ENCODE data around the gene PLD5. TPM values are rescaled to one million over a fixed set of nuclear protein-coding genes. Genes with fewer than 3 reads are reported as not detected.

Gene PLD5
- polyA plus RNA-seq, 1 of the 3 experiments (the other 2 are of a cell fraction) = 0.08 TPM

DNA sequence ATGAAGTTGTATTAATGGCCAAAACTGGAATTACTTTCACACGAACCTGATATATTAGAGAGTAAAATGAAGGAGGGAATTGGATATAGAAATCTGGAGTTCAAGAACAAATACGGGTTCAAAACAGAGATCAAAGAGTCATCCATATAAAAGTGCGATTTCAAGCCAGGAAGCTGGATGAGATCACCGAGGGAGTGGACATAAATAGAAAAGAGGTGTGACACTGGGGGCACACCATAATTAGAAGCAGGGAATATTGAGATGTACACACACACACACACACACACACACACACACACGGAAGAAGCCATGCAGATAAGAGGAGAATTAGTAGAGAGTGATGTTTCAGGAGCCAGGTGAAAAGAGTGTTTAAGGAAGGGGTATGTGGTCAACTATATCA is 32.3 kb upstream of the PLD5 start:
- no peak overlapping the region for H3K4me2 ChIP-seq
- H3K4me1 ChIP-seq (ENCODE audit: control insufficient read depth in 1 of 2, insufficient read depth in 2 of 2, low read depth in 1 of 2, low read length in 1 of 2) = no peaks in the 10 kb centered on the region
- no peak overlapping the region for H2AFZ ChIP-seq (ENCODE audit: low read depth)
- H3K4me3 ChIP-seq (ENCODE audit: low read depth in 2 of 2, low read length in 1 of 2) = no peak overlapping the region
- no peaks in the 10 kb centered on the region for H4K20me1 ChIP-seq (ENCODE audit: insufficient read depth)
- no peak for TF ChIP-seq RCOR1 (IDR thresholded peaks at IDR 0.05; ENCODE audit: low read length)
- TF ChIP-seq REST (IDR thresholded peaks at IDR 0.05; ENCODE audit: low read depth, low read length) = no peak
- TF ChIP-seq GATA2 (CRISPR knock-in tag; IDR thresholded peaks at IDR 0.05) = no peak
- TF ChIP-seq ELF1 (IDR thresholded peaks at IDR 0.05) = no peak
- no peak for TF ChIP-seq PBX3 (IDR thresholded peaks at IDR 0.05)
- TF ChIP-seq SIN3A (IDR thresholded peaks at IDR 0.05; ENCODE audit: borderline replicate concordance, low read depth, low read length) = no peak
- TF ChIP-seq TAF1 (IDR thresholded peaks at IDR 0.05; ENCODE audit: borderline replicate concordance, low read depth, low read length) = no peak
- no peak for TF ChIP-seq GABPA (IDR thresholded peaks at IDR 0.05; ENCODE audit: low read depth)
- no peak for TF ChIP-seq MEF2A (IDR thresholded peaks at IDR 0.05; ENCODE audit: borderline replicate concordance, low read depth)
- DNase-seq = no peak
- CTCF ChIA-PET = no interaction called here
- no peaks in the 10 kb centered on the region for H3K27me3 ChIP-seq (ENCODE audit: insufficient read depth)
- no peaks in the 10 kb centered on the region for H3F3A ChIP-seq (replicated peaks; ENCODE audit: insufficient read depth)
- no peak overlapping the region for H3K9ac ChIP-seq
- no peaks in the 10 kb centered on the region for H3K9me2 ChIP-seq
- H3K36me3 ChIP-seq (replicated peaks in 1 of 2; ENCODE audit: control insufficient read depth in 1 of 2, insufficient read depth in 2 of 2, low read length in 1 of 2) = no peaks in the 10 kb centered on the region
- H3K27ac ChIP-seq (ENCODE audit: low read depth in 2 of 2, low read length in 1 of 2) = no peak overlapping the region
- no peaks in the 10 kb centered on the region for H3K79me2 ChIP-seq (ENCODE audit: insufficient read depth)
- POLR2A ChIA-PET = no interaction called here
- no peaks in the 10 kb centered on the region; the same call in 1 of the 2 replicates for H3K9me3 ChIP-seq
- WGBS (ENCODE audit: low lambda C conversion rate) = 29% methylated on average over 5 of the region's 5 CpGs

DNA sequence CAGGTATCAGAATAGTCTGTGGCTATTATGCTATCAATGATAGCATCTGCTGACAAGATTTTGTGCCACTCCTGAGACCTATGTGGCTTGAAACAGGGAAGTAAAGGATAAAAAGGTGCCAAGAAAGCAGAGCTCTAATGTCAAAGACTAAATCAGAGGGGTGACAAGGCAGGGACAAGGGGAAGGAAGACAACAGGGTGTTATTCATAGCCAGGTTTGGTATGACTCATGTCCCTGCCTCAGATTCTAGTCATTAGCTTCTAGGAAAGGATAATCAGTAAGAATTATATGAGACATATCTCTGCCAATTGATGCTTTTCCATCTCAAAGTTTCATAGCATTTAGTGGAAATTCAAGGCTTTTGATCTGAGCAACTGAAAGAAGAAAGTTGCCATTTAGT is 31.8 kb upstream of the PLD5 start:
- no peaks in the 10 kb centered on the region for H3K36me3 ChIP-seq (replicated peaks in 1 of 2; ENCODE audit: control insufficient read depth in 1 of 2, insufficient read depth in 2 of 2, low read length in 1 of 2)
- no peaks in the 10 kb centered on the region for H3K79me2 ChIP-seq (ENCODE audit: insufficient read depth)
- no peak overlapping the region for H2AFZ ChIP-seq (ENCODE audit: low read depth)
- H3K9me3 ChIP-seq = no peaks in the 10 kb centered on the region; the same call in 1 of the 2 replicates
- TF ChIP-seq NRF1 (IDR thresholded peaks at IDR 0.05; ENCODE audit: low read depth, low read length) (no peak), CTCF (IDR thresholded peaks at IDR 0.05) (no peak)
- TF ChIP-seq, protein P1, sequence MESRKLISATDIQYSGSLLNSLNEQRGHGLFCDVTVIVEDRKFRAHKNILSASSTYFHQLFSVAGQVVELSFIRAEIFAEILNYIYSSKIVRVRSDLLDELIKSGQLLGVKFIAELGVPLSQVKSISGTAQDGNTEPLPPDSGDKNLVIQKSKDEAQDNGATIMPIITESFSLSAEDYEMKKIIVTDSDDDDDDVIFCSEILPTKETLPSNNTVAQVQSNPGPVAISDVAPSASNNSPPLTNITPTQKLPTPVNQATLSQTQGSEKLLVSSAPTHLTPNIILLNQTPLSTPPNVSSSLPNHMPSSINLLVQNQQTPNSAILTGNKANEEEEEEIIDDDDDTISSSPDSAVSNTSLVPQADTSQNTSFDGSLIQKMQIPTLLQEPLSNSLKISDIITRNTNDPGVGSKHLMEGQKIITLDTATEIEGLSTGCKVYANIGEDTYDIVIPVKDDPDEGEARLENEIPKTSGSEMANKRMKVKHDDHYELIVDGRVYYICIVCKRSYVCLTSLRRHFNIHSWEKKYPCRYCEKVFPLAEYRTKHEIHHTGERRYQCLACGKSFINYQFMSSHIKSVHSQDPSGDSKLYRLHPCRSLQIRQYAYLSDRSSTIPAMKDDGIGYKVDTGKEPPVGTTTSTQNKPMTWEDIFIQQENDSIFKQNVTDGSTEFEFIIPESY (IDR thresholded peaks at IDR 0.05; ENCODE audit: borderline replicate concordance, low read depth) = no peak
- no peak overlapping the region for H3K4me3 ChIP-seq (ENCODE audit: low read depth in 2 of 2, low read length in 1 of 2)
- no peaks in the 10 kb centered on the region for H3K4me1 ChIP-seq (ENCODE audit: control insufficient read depth in 1 of 2, insufficient read depth in 2 of 2, low read depth in 1 of 2, low read length in 1 of 2)
- DNase-seq = no peak
- no peak overlapping the region for H3K9ac ChIP-seq
- ChIA-PET CTCF (no interaction called here), POLR2A (no interaction called here)
- H4K20me1 ChIP-seq (ENCODE audit: insufficient read depth) = no peaks in the 10 kb centered on the region
- H3K4me2 ChIP-seq = no peak overlapping the region
- no peaks in the 10 kb centered on the region for H3F3A ChIP-seq (replicated peaks; ENCODE audit: insufficient read depth)
- no peaks in the 10 kb centered on the region for H3K27me3 ChIP-seq (ENCODE audit: insufficient read depth)
- no peak overlapping the region for H3K27ac ChIP-seq (ENCODE audit: low read depth in 2 of 2, low read length in 1 of 2)
- H3K9me2 ChIP-seq = no peaks in the 10 kb centered on the region
